Esophagus muscularis mucosa (tissue), 4 donors: ENCODE measurements around the gene CD3E.

Experiments
- CTCF ChIP-seq, 3 experiments: fragments of 200-600 bp in 2 of 3; fragments of 450-650 bp in 1 of 3; sonication (generic) in 2 of 3; IDR thresholded peaks; one replicate each; pipeline ENCODE4 v1.5.1; 2017 to 2019; ENCODE audit warnings: antibody characterized with exemption in 3 of 3, mild to moderate bottlenecking in 2 of 3, moderate library complexity in 1 of 3
- EP300 ChIP-seq: sonication (generic); formaldehyde crosslinking; IDR thresholded peaks from one replicate; pipeline ENCODE4 v1.6.1; 2017; ENCODE audit warnings: antibody characterized with exemption
- POLR2AphosphoS5 ChIP-seq, 2 donors: sonication (generic); formaldehyde crosslinking; IDR thresholded peaks; one replicate each; pipeline ENCODE4 v1.6.1; 2017; ENCODE audit warnings: antibody characterized with exemption in 2 of 2

- TF ChIP-seq CTCF (IDR thresholded peaks at IDR 0.05), result no peak
- no peak for TF ChIP-seq POLR2AphosphoS5 (IDR thresholded peaks at IDR 0.05)
- no peak for TF ChIP-seq EP300
These were observed 6.4 kb downstream of the CD3E start for GRCh38 chr11:118310781-118311485.
